B cell (primary cell): Measurements from ENCODE around the gene RNF223. TPM values are rescaled to one million over a fixed set of nuclear protein-coding genes. Genes with fewer than 3 reads are reported as not detected.

ENCODE experiments used
- ATAC-seq: fragments of 200-7000 bp; cut with Tn5 transposase; one replicate; pipeline ENCODE4 v1.10.0; 2021; ENCODE audit warnings: low read depth, mild to moderate bottlenecking, moderate number of reproducible peaks, moderate library complexity
- CTCF ChIA-PET: fragments of 350-600 bp; sonication (Branson Sonifier 250); formaldehyde crosslinking; loops from one replicate; lab custom pipeline; 2021; ENCODE audit warnings: antibody characterized with exemption, inconsistent platforms; lab: Charles Lee
- POLR2A ChIA-PET: fragments of 350-600 bp; sonication (Branson Sonifier 250); formaldehyde crosslinking; loops from one replicate; lab custom pipeline; 2021; ENCODE audit warnings: antibody characterized with exemption; lab: Charles Lee
- DNase-seq: peaks from one replicate; pipeline ENCODE4 v3.0.0; 2013
- H2AFZ ChIP-seq: 2 replicates; pipeline ENCODE4 v1.6.1; 2012; ENCODE audit warnings: mild to moderate bottlenecking, low read depth, low read length; ENCODE audit not compliant: insufficient read depth, poor library complexity, severe bottlenecking
- H3K27ac ChIP-seq, 2 donors: 1 replicate in 1 of 2; 2 replicates in 1 of 2; pipeline ENCODE4 v1.5.1; 2012 to 2013; ENCODE audit warnings: low read length in 2 of 2, mild to moderate bottlenecking in 2 of 2, moderate library complexity in 1 of 2
- H3K27me3 ChIP-seq, 4 experiments: fragments of 200-600 bp in 1 of 4; sonication (generic) in 1 of 4; replicated peaks in 1 of 4; 1 replicate in 2 of 4; 2 replicates in 2 of 4; pipeline versions ENCODE4 v1.6.1 to v1.7.0; 2013 to 2016; ENCODE audit warnings: low read length in 3 of 4, mild to moderate bottlenecking in 2 of 4, mixed read lengths in 1 of 4, moderate library complexity in 1 of 4; ENCODE audit not compliant: insufficient read depth in 4 of 4, control insufficient read depth in 3 of 4; ENCODE audit errors: control extremely low read depth in 1 of 4
- H3K36me3 ChIP-seq, 2 experiments: replicated peaks in 1 of 2; 1 replicate in 1 of 2; 2 replicates in 1 of 2; pipeline versions ENCODE4 v1.6.1 to v1.7.1; 2013; ENCODE audit warnings: low read length in 1 of 2; ENCODE audit not compliant: insufficient read depth in 2 of 2, control insufficient read depth in 1 of 2; ENCODE audit errors: control extremely low read depth in 1 of 2, extremely low read depth in 1 of 2
- H3K4me1 ChIP-seq, 2 donors: fragments of 200-600 bp in 1 of 2; sonication (generic) in 1 of 2; 1 replicate in 1 of 2; 2 replicates in 1 of 2; pipeline versions ENCODE4 v1.5.1 to v1.6.1; 2013 to 2017; ENCODE audit warnings: low read length in 2 of 2; ENCODE audit not compliant: control insufficient read depth in 2 of 2, insufficient read depth in 2 of 2
- H3K4me2 ChIP-seq: replicated peaks from 2 replicates; pipeline ENCODE3; 2012; ENCODE audit warnings: mild to moderate bottlenecking, low read depth, low read length; ENCODE audit not compliant: poor library complexity, severe bottlenecking
- H3K4me3 ChIP-seq, 5 experiments: fragments of 200-600 bp in 1 of 5; sonication (generic) in 1 of 5; 1 replicate in 3 of 5; 2 replicates in 2 of 5; pipeline versions ENCODE4 v1.5.1 to v1.7.0; 2011 to 2016; ENCODE audit warnings: low read length in 4 of 5, mild to moderate bottlenecking in 4 of 5, low read depth in 2 of 5, control low read depth in 1 of 5, moderate library complexity in 1 of 5; ENCODE audit not compliant: insufficient read depth in 1 of 5; ENCODE audit errors: control extremely low read depth in 1 of 5, extremely low read depth in 1 of 5
- H3K79me2 ChIP-seq: fragments of 200-600 bp; sonication (generic); one replicate; pipeline ENCODE4 v1.6.0; 2016; ENCODE audit warnings: low read length; ENCODE audit not compliant: control insufficient read depth, insufficient read depth
- H3K9ac ChIP-seq: fragments of 200-600 bp; sonication (generic); 2 replicates; pipeline ENCODE4 v1.6.1; 2017; ENCODE audit warnings: mild to moderate bottlenecking, low read length, moderate library complexity
- H3K9me3 ChIP-seq, 3 donors: one replicate each; pipeline versions ENCODE4 v1.6.1 to v1.7.1; 2013; ENCODE audit warnings: low read length in 2 of 3; ENCODE audit not compliant: control insufficient read depth in 2 of 3, insufficient read depth in 1 of 3; ENCODE audit errors: control extremely low read depth in 1 of 3
- H4K20me1 ChIP-seq: 2 replicates; pipeline ENCODE4 v1.6.0; 2012; ENCODE audit warnings: mild to moderate bottlenecking, low read length; ENCODE audit not compliant: insufficient read depth, control insufficient read depth, poor library complexity, severe bottlenecking
- H3K27ac Mint-ChIP-seq: one replicate; pipeline ENCODE4 v1.8.0; 2021; ENCODE audit warnings: mixed read lengths
- H3K27me3 Mint-ChIP-seq: one replicate; pipeline ENCODE4 v1.8.0; 2021; ENCODE audit warnings: mixed read lengths
- H3K4me1 Mint-ChIP-seq: one replicate; pipeline ENCODE4 v1.8.0; 2021; ENCODE audit warnings: mixed read lengths
- H3K4me3 Mint-ChIP-seq: one replicate; pipeline ENCODE4 v1.8.0; 2021; ENCODE audit warnings: mixed read lengths
- H3K9me3 Mint-ChIP-seq: one replicate; pipeline ENCODE4 v1.8.0; 2022; ENCODE audit warnings: mixed read lengths; ENCODE audit not compliant: insufficient read depth
- CTCF ChIP-seq: fragments of 200-600 bp; IDR thresholded peaks from one replicate; pipeline ENCODE4 v1.8.0; 2022; ENCODE audit warnings: antibody characterized with exemption, mild to moderate bottlenecking
- EZH2 ChIP-seq: IDR thresholded peaks from 2 replicates; pipeline ENCODE4 v1.6.1; 2012; ENCODE audit warnings: borderline replicate concordance, low read depth, mild to moderate bottlenecking, moderate library complexity, low read length; ENCODE audit not compliant: insufficient read depth, poor library complexity, severe bottlenecking
- WGBS: methylation state at CpG from one replicate; pipeline ENCODE4 v1.1.5; 2013; ENCODE audit warnings: missing lambda C conversion rate; ENCODE audit not compliant: insufficient coverage; 5-methylcytosine and 5-hydroxymethylcytosine counted together
- intact Hi-C: fragments of 100-400 bp; cut with micrococcal nuclease; formaldehyde crosslinking; loops from one replicate; pipeline ENCODE4 v1.10.0; 2022
- polyA plus RNA-seq: library from polyadenylated mRNA; depleted of rRNA; stranded (reverse); fragments of >200 nt; gene quantifications from 2 replicates; pipeline ENCODE4 v1.2.3, GENCODE V29; 2012
- total RNA-seq, 2 donors: library from RNA; stranded (reverse); fragments of 120-200 nt in 1 of 2; gene quantifications; 1 replicate in 1 of 2; 2 replicates in 1 of 2; pipeline versions ENCODE4 v1.2.3 to v1.2.4, GENCODE V29; 2013 to 2022

Gene RNF223
- total and polyA plus RNA-seq, 2 donors (not counting 1 experiment from before 2014, with no cell fraction given) = not detected

GRCh38 chr1:1115136-1115785, 41.2 kb upstream of the RNF223 start:
- no peak for ATAC-seq
- DNase-seq = peak; percentile 33
- Histone ChIP-seq H2AFZ (peak overlapping the region; percentile 84), H3K27me3 (peaks cover 0 to 22% (median 3%) of the 10 kb centered on the region in 4 experiments), H3K4me3 (peak overlapping the region in 4 of 5 experiments; percentile 53 to 80 (median 72)), H3K9me3 (peaks cover 0 to 31% (median 3%) of the 10 kb centered on the region in 3 donors), H4K20me1 (no peaks in the 10 kb centered on the region), H3K4me2 (peak overlapping the region; percentile 96), H3K9ac (peak overlapping the region; percentile 71), H3K36me3 (no peaks in the 10 kb centered on the region), H3K79me2 (peaks cover 44% of the 10 kb centered on the region), H3K27ac (peak overlapping the region in 1 of 2 donors; percentile 76), H3K4me1 (peaks cover 10 to 16% of the 10 kb centered on the region in 2 donors)
- TF ChIP-seq EZH2 = no peak
- TF ChIP-seq CTCF = no peak
- no peaks in the 10 kb centered on the region for H3K9me3 Mint-ChIP-seq
- H3K4me1 Mint-ChIP-seq = peaks cover 16% of the 10 kb centered on the region
- intact Hi-C loops = no loop called here
- ChIA-PET POLR2A (interaction anchor here (0.6 to 1.5 kb wide), 4 partner anchors 51 to 117 kb away, joined by 3 read pairs; partner anchors contain the start of genes B3GALT6 and SDF4), CTCF (interaction anchor here (0.6 to 2.3 kb wide), 2 partner anchors 175 to 177 kb away, joined by 3 to 9 read pairs; no protein-coding TSS in a partner anchor)
- peaks cover 9% of the 10 kb centered on the region for H3K27me3 Mint-ChIP-seq
- 16% methylated on average over 21 of the region's 41 CpGs for WGBS
- H3K4me3 Mint-ChIP-seq = peak overlapping the region; percentile 81
- peak overlapping the region; percentile 84 for H3K27ac Mint-ChIP-seq

- Histone ChIP-seq H3K27ac (no peak overlapping the region), H2AFZ (no peak overlapping the region), H3K4me2 (no peak overlapping the region), H3K27me3 (peaks cover 0 to 15% (median 3%) of the 10 kb centered on the region in 4 experiments), H3K9ac (no peak overlapping the region), H3K79me2 (peaks cover 52% of the 10 kb centered on the region), H3K4me1 (peaks cover 10 to 16% of the 10 kb centered on the region in 2 donors), H3K4me3 (no peak overlapping the region), H4K20me1 (no peaks in the 10 kb centered on the region), H3K9me3 (peaks cover 0 to 31% (median 3%) of the 10 kb centered on the region in 3 donors), H3K36me3 (no peaks in the 10 kb centered on the region)
- Mint-ChIP-seq H3K9me3 (no peaks in the 10 kb centered on the region), H3K27ac (peak overlapping the region; percentile 84), H3K4me1 (peaks cover 16% of the 10 kb centered on the region), H3K4me3 (peak overlapping the region; percentile 81), H3K27me3 (peaks cover 7% of the 10 kb centered on the region)
- peak; percentile 16 for DNase-seq
- no peak for ATAC-seq
- WGBS = 97% methylated on average over 11 of the region's 13 CpGs
- POLR2A ChIA-PET = no interaction called here
- CTCF ChIA-PET = interaction anchor here (2.3 kb wide), 1 partner anchor 177 kb away, joined by 9 read pairs; no protein-coding TSS in a partner anchor
- TF ChIP-seq EZH2 (no peak), CTCF (no peak)
- intact Hi-C loops = no loop called here
Measured at GRCh38 chr1:1114431-1114830, 40.3 kb upstream of the RNF223 start.
